Esophagus squamous epithelium (tissue), 5 donors: ENCODE data around the gene GADD45G. TPM values are rescaled to one million over a fixed set of nuclear protein-coding genes. Genes with fewer than 3 reads are reported as not detected.

ENCODE experiments used
- DNase-seq: peaks from one replicate; lab custom pipeline; 2025; lab: John Stamatoyannopoulos, UW
- H3K27ac ChIP-seq, 4 donors: fragments of 200-600 bp; sonication (generic); one replicate each; pipeline ENCODE4 v1.5.1; 2016 to 2019; ENCODE audit warnings: mild to moderate bottlenecking in 1 of 4
- H3K27me3 ChIP-seq, 4 donors: fragments of 200-600 bp; sonication (generic); 1 replicate in 3 of 4; 2 replicates in 1 of 4; pipeline versions ENCODE4 v1.5.1 to v1.6.0; 2017 to 2021; ENCODE audit warnings: antibody characterized with exemption in 1 of 4
- H3K36me3 ChIP-seq, 3 donors: fragments of 200-600 bp; sonication (generic); one replicate each; pipeline ENCODE4 v1.5.1; 2016 to 2019
- H3K4me1 ChIP-seq, 3 donors: fragments of 200-600 bp; sonication (generic); one replicate each; pipeline ENCODE4 v1.5.1; 2017 to 2019
- H3K4me3 ChIP-seq, 4 donors: fragments of 200-600 bp; sonication (generic); 1 replicate in 3 of 4; 2 replicates in 1 of 4; pipeline ENCODE4 v1.5.1; 2016 to 2019; ENCODE audit warnings: mild to moderate bottlenecking in 2 of 4, moderate library complexity in 1 of 4
- H3K9me3 ChIP-seq, 3 donors: fragments of 200-600 bp; sonication (generic); one replicate each; pipeline ENCODE4 v1.5.1; 2016 to 2019
- CTCF ChIP-seq, 6 experiments: fragments of 450-650 bp in 4 of 6; fragments of 200-600 bp in 2 of 6; sonication (generic) in 2 of 6; IDR thresholded peaks; one replicate each; pipeline ENCODE4 v1.5.1; 2016 to 2019; ENCODE audit warnings: antibody characterized with exemption in 6 of 6, mild to moderate bottlenecking in 4 of 6, moderate library complexity in 4 of 6
- POLR2A ChIP-seq, 4 donors: fragments of 450-650 bp; IDR thresholded peaks; one replicate each; pipeline ENCODE4 v1.6.1; 2017; ENCODE audit warnings: antibody characterized with exemption in 4 of 4, mild to moderate bottlenecking in 4 of 4, moderate library complexity in 3 of 4
- WGBS, 2 donors: methylation state at CpG; one replicate each; pipeline ENCODE4 v1.1.5; 2018; 5-methylcytosine and 5-hydroxymethylcytosine counted together
- intact Hi-C: fragments of 100-400 bp; cut with DNase I; formaldehyde crosslinking; loops from one replicate; pipeline ENCODE4 v1.15.0; 2022
- total RNA-seq, 4 donors: library from RNA; depleted of rRNA; stranded (reverse); fragments of >200 nt; gene quantifications; one replicate each; pipeline ENCODE4 v1.1.0, GENCODE V29; 2016
- donor health status: DM: yes; HTN: yes; CAD: no.

GADD45G gene
- total RNA-seq, 4 donors from 2014 or later: 1.8 to 18.7 (median 8.5) TPM

- Histone ChIP-seq H3K4me1 (no peaks in the 10 kb centered on the region), H3K36me3 (no peaks in the 10 kb centered on the region), H3K4me3 (no peak overlapping the region), H3K27me3 (peaks cover 0 to 14% (median 0%) of the 10 kb centered on the region in 4 donors), H3K9me3 (no peaks in the 10 kb centered on the region), H3K27ac (no peak overlapping the region)
- intact Hi-C loops: no loop called here
- TF ChIP-seq POLR2A (IDR thresholded peaks at IDR 0.05): no peak
- TF ChIP-seq CTCF (IDR thresholded peaks at IDR 0.05): no peak
- WGBS, 2 donors: 78 to 84% methylated on average over 9 to 10 of the region's 11 CpGs
- no peak for DNase-seq
Observed at GRCh38 chr9:89648247-89649000, 43.6 kb downstream of the GADD45G start.

GRCh38 chr9:89649039-89649691 lies 44.4 kb downstream of the GADD45G start:
- Histone ChIP-seq H3K4me1 (no peaks in the 10 kb centered on the region), H3K36me3 (no peaks in the 10 kb centered on the region), H3K9me3 (no peaks in the 10 kb centered on the region), H3K27ac (no peak overlapping the region), H3K27me3 (peaks cover 0 to 14% (median 0%) of the 10 kb centered on the region in 4 donors), H3K4me3 (no peak overlapping the region)
- intact Hi-C loops: no loop called here
- no peak for TF ChIP-seq CTCF (IDR thresholded peaks at IDR 0.05)
- no peak for TF ChIP-seq POLR2A (IDR thresholded peaks at IDR 0.05)
- 85 to 88% methylated on average over 6 to 7 of the region's 8 CpGs for WGBS, 2 donors
- DNase-seq: no peak

- Histone ChIP-seq H3K4me3 (no peak overlapping the region), H3K36me3 (no peaks in the 10 kb centered on the region), H3K9me3 (no peaks in the 10 kb centered on the region), H3K27ac (no peak overlapping the region), H3K27me3 (peaks cover 0 to 15% (median 0%) of the 10 kb centered on the region in 4 donors), H3K4me1 (peaks cover 0 to 14% (median 3%) of the 10 kb centered on the region in 3 donors)
- WGBS, 2 donors: 80 to 84% methylated on average over 6 to 7 of the region's 7 CpGs
- TF ChIP-seq POLR2A (IDR thresholded peaks at IDR 0.05) (no peak), CTCF (IDR thresholded peaks at IDR 0.05) (no peak)
- intact Hi-C loops: no loop called here
- DNase-seq: no peak
Observed at GRCh38 chr9:89654025-89654662, 49.3 kb downstream of the GADD45G start.

- no peaks in the 10 kb centered on the region for H3K36me3 ChIP-seq
- no peak for TF ChIP-seq CTCF (IDR thresholded peaks at IDR 0.05)
- TF ChIP-seq POLR2A (IDR thresholded peaks at IDR 0.05): no peak
- H3K4me3 ChIP-seq: no peak overlapping the region
- no peak for DNase-seq
- intact Hi-C loops: no loop called here
- no peak overlapping the region for H3K27ac ChIP-seq
- peaks cover 0 to 21% (median 0%) of the 10 kb centered on the region in 4 donors for H3K27me3 ChIP-seq
- no peaks in the 10 kb centered on the region for H3K9me3 ChIP-seq
- WGBS, 2 donors: 86 to 88% methylated on average over 13 to 15 of the region's 17 CpGs
- H3K4me1 ChIP-seq: peaks cover 4 to 26% (median 5%) of the 10 kb centered on the region in 3 donors
Observed at GRCh38 chr9:89655056-89655989, 50.5 kb downstream of the GADD45G start.

Other genes starting within 250 kb of the GADD45G start
- 10 to 100 TPM; 12.8 to 52.0 (median 20.5) TPM for gene SEMA4D, start 106.9 kb upstream of the GADD45G start, total RNA-seq